Neural progenitor cell (in vitro differentiated cells): Measurements from ENCODE around the gene CUBN.

Experiments
- EZH2 ChIP-seq: fragments of 200-600 bp; sonication (generic); IDR thresholded peaks from 2 replicates; pipeline ENCODE4 v1.6.1; 2017; ENCODE audit warnings: antibody characterized with exemption, mild to moderate bottlenecking, moderate library complexity
- EZH2phosphoT487 ChIP-seq: fragments of 200-600 bp; sonication (generic); IDR thresholded peaks from 2 replicates; pipeline ENCODE4 v1.6.1; 2017; ENCODE audit warnings: antibody characterized with exemption
- TF ChIP-seq, protein P1 (sequence below): fragments of 200-600 bp; sonication (generic); IDR thresholded peaks from 2 replicates; pipeline ENCODE4 v1.5.1; 2017; ENCODE audit warnings: antibody characterized with exemption, mild to moderate bottlenecking

DNA sequence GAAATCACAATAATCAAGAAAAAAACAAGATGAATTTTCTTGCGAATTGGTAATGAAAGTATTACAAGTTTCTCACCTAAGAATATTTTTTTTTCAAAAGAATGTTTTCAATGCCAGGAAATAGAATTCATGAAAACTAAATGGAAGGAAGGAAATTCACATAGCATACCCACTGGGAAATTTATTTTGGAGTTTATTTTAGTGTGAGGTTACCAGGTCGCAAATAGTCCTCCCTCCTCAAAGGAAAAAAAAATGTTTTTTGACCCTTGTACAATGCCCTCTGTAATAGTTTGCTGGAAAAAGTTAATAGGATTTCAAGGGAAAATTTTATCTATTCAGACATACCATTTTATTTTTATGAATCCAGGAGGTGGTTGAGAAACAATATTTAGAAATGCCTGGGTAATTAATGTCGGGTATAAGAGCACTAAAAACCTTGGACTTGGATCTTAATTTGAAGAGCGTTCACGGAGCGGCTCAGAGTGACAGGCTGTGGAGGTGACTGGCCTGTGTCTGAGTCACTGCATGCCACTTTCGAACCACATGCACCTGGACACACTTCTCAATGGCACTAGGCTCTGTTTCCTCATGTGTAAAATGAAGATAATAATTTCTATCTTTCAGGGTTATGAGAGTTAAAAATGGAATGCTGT lies 28.2 kb downstream of the CUBN start:
- TF ChIP-seq, protein P1, sequence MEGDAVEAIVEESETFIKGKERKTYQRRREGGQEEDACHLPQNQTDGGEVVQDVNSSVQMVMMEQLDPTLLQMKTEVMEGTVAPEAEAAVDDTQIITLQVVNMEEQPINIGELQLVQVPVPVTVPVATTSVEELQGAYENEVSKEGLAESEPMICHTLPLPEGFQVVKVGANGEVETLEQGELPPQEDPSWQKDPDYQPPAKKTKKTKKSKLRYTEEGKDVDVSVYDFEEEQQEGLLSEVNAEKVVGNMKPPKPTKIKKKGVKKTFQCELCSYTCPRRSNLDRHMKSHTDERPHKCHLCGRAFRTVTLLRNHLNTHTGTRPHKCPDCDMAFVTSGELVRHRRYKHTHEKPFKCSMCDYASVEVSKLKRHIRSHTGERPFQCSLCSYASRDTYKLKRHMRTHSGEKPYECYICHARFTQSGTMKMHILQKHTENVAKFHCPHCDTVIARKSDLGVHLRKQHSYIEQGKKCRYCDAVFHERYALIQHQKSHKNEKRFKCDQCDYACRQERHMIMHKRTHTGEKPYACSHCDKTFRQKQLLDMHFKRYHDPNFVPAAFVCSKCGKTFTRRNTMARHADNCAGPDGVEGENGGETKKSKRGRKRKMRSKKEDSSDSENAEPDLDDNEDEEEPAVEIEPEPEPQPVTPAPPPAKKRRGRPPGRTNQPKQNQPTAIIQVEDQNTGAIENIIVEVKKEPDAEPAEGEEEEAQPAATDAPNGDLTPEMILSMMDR = no peak
- TF ChIP-seq EZH2 = no peak
- no peak for TF ChIP-seq EZH2phosphoT487
